HG02973 (cell line): ENCODE data around the gene NR6A1.

ENCODE experiments used
- ATAC-seq: cut with Tn5 transposase; IDR thresholded peaks from one replicate; pipeline ENCODE4 v1.9.1; 2021; ENCODE audit warnings: moderate library complexity; ENCODE audit not compliant: unreplicated experiment

Gene NR6A1

GRCh38 chr9:124695280-124695890 lies 75.7 kb downstream of the NR6A1 start:
- ATAC-seq: no peak

GRCh38 chr9:124694414-124695279 lies 76.5 kb downstream of the NR6A1 start:
- no peak for ATAC-seq

GRCh38 chr9:124693403-124693802 lies 77.7 kb downstream of the NR6A1 start:
- no peak for ATAC-seq

- ATAC-seq: no peak
These were observed 82.7 kb downstream of the NR6A1 start for GRCh38 chr9:124688238-124688904.

GRCh38 chr9:124686918-124687317 lies 84.2 kb downstream of the NR6A1 start:
- ATAC-seq: no peak

GRCh38 chr9:124685217-124685616 lies 85.9 kb downstream of the NR6A1 start:
- ATAC-seq: no peak

GRCh38 chr9:124684169-124684568 lies 86.9 kb downstream of the NR6A1 start:
- no peak for ATAC-seq

GRCh38 chr9:124683043-124683442 lies 88.1 kb downstream of the NR6A1 start:
- ATAC-seq: no peak

- no peak for ATAC-seq
These were observed 90.3 kb downstream of the NR6A1 start for GRCh38 chr9:124680714-124681390.

GRCh38 chr9:124680049-124680448 lies 91.1 kb downstream of the NR6A1 start:
- no peak for ATAC-seq

- no peak for ATAC-seq
These were observed 95.0 kb downstream of the NR6A1 start for GRCh38 chr9:124676159-124676551.

- ATAC-seq: no peak
These were observed 95.6 kb downstream of the NR6A1 start for GRCh38 chr9:124675261-124676158.

- ATAC-seq: no peak
These were observed 96.5 kb downstream of the NR6A1 start for GRCh38 chr9:124674651-124675050.

GRCh38 chr9:124673063-124673462 lies 98.0 kb downstream of the NR6A1 start:
- no peak for ATAC-seq

GRCh38 chr9:124671861-124672260 lies 99.2 kb downstream of the NR6A1 start:
- no peak for ATAC-seq

- ATAC-seq: no peak
These were observed 104.5 kb downstream of the NR6A1 start for GRCh38 chr9:124666642-124667041.

GRCh38 chr9:124665391-124666058 lies 105.6 kb downstream of the NR6A1 start:
- ATAC-seq: no peak

GRCh38 chr9:124664143-124664542 lies 107.0 kb downstream of the NR6A1 start:
- no peak for ATAC-seq

GRCh38 chr9:124663046-124663961 lies 107.8 kb downstream of the NR6A1 start:
- no peak for ATAC-seq
